Measurements from ENCODE around the gene TAS2R14.

Gene TAS2R14

GRCh38 chr12:10909462-10909861, 29.6 kb downstream of the TAS2R14 start, which contains the start of gene TAS2R13:
Gene TAS2R13 (minus strand): TSS chr12:10909562. CDS start chr12:10909298, 264 bp downstream.
- no peak for DNase-seq (ENCODE audit: low read depth in 2 of 2, low spot score in 1 of 2)

- DNase-seq (ENCODE audit: low read depth in 2 of 2, low spot score in 1 of 2), result no peak
Measured at GRCh38 chr12:10904686-10905085, 34.4 kb downstream of the TAS2R14 start.

GRCh38 chr12:10901427-10901826, 37.6 kb downstream of the TAS2R14 start:
- DNase-seq (ENCODE audit: low read depth in 2 of 2, low spot score in 1 of 2), result no peak

GRCh38 chr12:10900972-10901371, 38.1 kb downstream of the TAS2R14 start:
- no peak for DNase-seq (ENCODE audit: low read depth in 2 of 2, low spot score in 1 of 2)

GRCh38 chr12:10900530-10900929, 38.5 kb downstream of the TAS2R14 start:
- no peak for DNase-seq (ENCODE audit: low read depth in 2 of 2, low spot score in 1 of 2)

- DNase-seq (ENCODE audit: low read depth in 2 of 2, low spot score in 1 of 2), result no peak
Measured at GRCh38 chr12:10896854-10897253, 42.2 kb downstream of the TAS2R14 start.

GRCh38 chr12:10891937-10892336, 47.1 kb downstream of the TAS2R14 start:
- DNase-seq (ENCODE audit: low read depth in 2 of 2, low spot score in 1 of 2), result no peak

- DNase-seq (ENCODE audit: low read depth in 2 of 2, low spot score in 1 of 2), result no peak
Measured at GRCh38 chr12:10889226-10889625, 49.8 kb downstream of the TAS2R14 start.
